Stimulated activated CD8-positive, alpha-beta memory T cell treated with anti-CD3 and anti-CD28 coated beads, Interleukin-2, amount 100 ng/mL, for 48 hours (primary cell): ENCODE data around the gene ZBTB21.
"Not testable (repeated sequence)": the region's sequence is repeated elsewhere in the genome, so short reads cannot be mapped to it uniquely, and the experiment has no call there.

Source experiments
- DNase-seq, 2 donors: peaks; one replicate each; pipeline ENCODE4 v3.0.0-alpha.2; 2020; ENCODE audit warnings: low read depth in 2 of 2

Gene ZBTB21

GRCh38 chr21:42019101-42019605 is 9.0 kb upstream of the ZBTB21 start:
- no peak for DNase-seq

- no peak for DNase-seq
Measured at GRCh38 chr21:42017022-42017421, 6.9 kb upstream of the ZBTB21 start.

- no peak for DNase-seq
Measured at GRCh38 chr21:42016364-42016985, 6.3 kb upstream of the ZBTB21 start.

- DNase-seq: no peak
Measured at GRCh38 chr21:42013931-42014330, 3.8 kb upstream of the ZBTB21 start.

GRCh38 chr21:42013376-42013775 is 3.2 kb upstream of the ZBTB21 start:
- no peak for DNase-seq

- DNase-seq: no peak
Measured at GRCh38 chr21:42012763-42013329, 2.7 kb upstream of the ZBTB21 start.

GRCh38 chr21:42012344-42012743 is 2.2 kb upstream of the ZBTB21 start:
- no peak for DNase-seq

- DNase-seq: peak in 1 of 2 donors; percentile 5
Measured at GRCh38 chr21:42010507-42011495, 641 bp upstream of the ZBTB21 start.

GRCh38 chr21:42009018-42009830 is 936 bp downstream of the ZBTB21 start:
- DNase-seq: peak; percentile 33 to 45

GRCh38 chr21:42007356-42007940 is 2.7 kb downstream of the ZBTB21 start:
- no peak for DNase-seq

- no peak for DNase-seq
Measured at GRCh38 chr21:42006765-42007164, 3.4 kb downstream of the ZBTB21 start.

GRCh38 chr21:42004406-42005199 is 5.6 kb downstream of the ZBTB21 start:
- DNase-seq: no peak

GRCh38 chr21:42003051-42003461 is 7.1 kb downstream of the ZBTB21 start:
- DNase-seq: peak in 1 of 2 donors; percentile 16

GRCh38 chr21:42002421-42002958 is 7.7 kb downstream of the ZBTB21 start:
- DNase-seq: peak; percentile 46 to 63

GRCh38 chr21:42001781-42002180 is 8.4 kb downstream of the ZBTB21 start:
- DNase-seq: no peak

GRCh38 chr21:42000908-42001307 is 9.3 kb downstream of the ZBTB21 start:
- DNase-seq: no peak

- no peak for DNase-seq
Measured at GRCh38 chr21:41997657-41998056, 12.5 kb downstream of the ZBTB21 start.

GRCh38 chr21:41995577-41995976 is 14.6 kb downstream of the ZBTB21 start:
- DNase-seq: no peak

- DNase-seq: not testable (repeated sequence)
Measured at GRCh38 chr21:41994613-41995012, 15.5 kb downstream of the ZBTB21 start.

- no peak for DNase-seq
Measured at GRCh38 chr21:41993744-41994143, 16.4 kb downstream of the ZBTB21 start.
